Measurements from ENCODE around the gene PAPSS1. TPM values are rescaled to one million over a fixed set of nuclear protein-coding genes. Genes with fewer than 3 reads are reported as not detected.

PAPSS1 gene
- total and polyA plus RNA-seq, 2 donors (not counting 3 experiments of a cell fraction or from before 2014, with no cell fraction given) = 69.6 to 77.2 TPM

DNA sequence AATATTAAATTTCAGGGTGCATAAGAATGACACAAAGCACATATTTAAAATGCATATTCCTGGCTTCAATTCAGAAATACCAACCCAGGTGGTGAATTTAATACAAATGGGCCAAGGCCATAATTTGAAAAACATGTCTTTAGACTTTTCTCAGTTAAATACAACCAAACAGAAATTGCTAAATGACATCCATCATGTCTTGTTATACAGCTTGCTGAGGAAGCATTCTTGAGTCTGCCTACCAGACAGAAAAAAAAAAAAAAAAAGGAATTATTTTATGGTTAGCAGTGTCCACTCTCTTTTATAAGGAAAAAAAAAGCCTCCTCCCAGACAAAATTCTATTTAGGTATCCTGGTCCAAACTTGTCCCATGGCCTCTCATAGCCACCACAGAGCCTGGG lies 119.1 kb downstream of the PAPSS1 start:
- H3K4me2 ChIP-seq (ENCODE audit: insufficient read depth, low read length) = no peak overlapping the region
- POLR2A ChIA-PET = no interaction called here
- BruUV-seq (replicated peaks) = no TSS peak
- FAIRE-seq (no peak), DNase-seq (ENCODE audit: low read depth, low spot score) (no peak)
- H3K4me3 ChIP-seq (replicated peaks in 1 of 3; ENCODE audit: insufficient read depth in 1 of 3, low read depth in 1 of 3, low read length in 3 of 3) = no peak overlapping the region
- no peaks in the 10 kb centered on the region for H3K9me3 ChIP-seq (replicated peaks; ENCODE audit: control insufficient read depth, insufficient read depth, low read length)
- H3K9ac ChIP-seq (replicated peaks; ENCODE audit: extremely low read depth, insufficient read depth, low read length) = no peak overlapping the region
- H3K36me3 ChIP-seq (ENCODE audit: control insufficient read depth in 2 of 2, extremely low read depth in 1 of 2, insufficient read depth in 2 of 2, low read length in 2 of 2) = no peaks in the 10 kb centered on the region
- H3K27me3 ChIP-seq (ENCODE audit: control insufficient read depth in 2 of 2, insufficient read depth in 2 of 2, low read length in 2 of 2) = no peaks in the 10 kb centered on the region
- TF ChIP-seq FOS (IDR thresholded peaks at IDR 0.05; ENCODE audit: borderline replicate concordance, insufficient read depth, low read length) (no peak), POLR2A (IDR thresholded peaks at IDR 0.05; ENCODE audit: low read depth, low read length) (no peak), JUN (IDR thresholded peaks at IDR 0.05; ENCODE audit: borderline replicate concordance, insufficient read depth, insufficient read length, low read depth) (no peak), GATA2 (IDR thresholded peaks at IDR 0.05; ENCODE audit: insufficient read depth, insufficient read length, low read depth, low read length) (no peak), EZH2 (IDR thresholded peaks at IDR 0.05; ENCODE audit: borderline replicate concordance, low read depth, low read length, severe bottlenecking) (no peak), MYC (IDR thresholded peaks at IDR 0.05; ENCODE audit: low read depth, low read length) (no peak), MAX (IDR thresholded peaks at IDR 0.05; ENCODE audit: insufficient read depth, insufficient read length) (no peak), POLR2AphosphoS5 (IDR thresholded peaks at IDR 0.05; ENCODE audit: insufficient read depth, low read depth, low read length) (no peak)
- TF ChIP-seq, protein P1, sequence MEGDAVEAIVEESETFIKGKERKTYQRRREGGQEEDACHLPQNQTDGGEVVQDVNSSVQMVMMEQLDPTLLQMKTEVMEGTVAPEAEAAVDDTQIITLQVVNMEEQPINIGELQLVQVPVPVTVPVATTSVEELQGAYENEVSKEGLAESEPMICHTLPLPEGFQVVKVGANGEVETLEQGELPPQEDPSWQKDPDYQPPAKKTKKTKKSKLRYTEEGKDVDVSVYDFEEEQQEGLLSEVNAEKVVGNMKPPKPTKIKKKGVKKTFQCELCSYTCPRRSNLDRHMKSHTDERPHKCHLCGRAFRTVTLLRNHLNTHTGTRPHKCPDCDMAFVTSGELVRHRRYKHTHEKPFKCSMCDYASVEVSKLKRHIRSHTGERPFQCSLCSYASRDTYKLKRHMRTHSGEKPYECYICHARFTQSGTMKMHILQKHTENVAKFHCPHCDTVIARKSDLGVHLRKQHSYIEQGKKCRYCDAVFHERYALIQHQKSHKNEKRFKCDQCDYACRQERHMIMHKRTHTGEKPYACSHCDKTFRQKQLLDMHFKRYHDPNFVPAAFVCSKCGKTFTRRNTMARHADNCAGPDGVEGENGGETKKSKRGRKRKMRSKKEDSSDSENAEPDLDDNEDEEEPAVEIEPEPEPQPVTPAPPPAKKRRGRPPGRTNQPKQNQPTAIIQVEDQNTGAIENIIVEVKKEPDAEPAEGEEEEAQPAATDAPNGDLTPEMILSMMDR (IDR thresholded peaks at IDR 0.05; ENCODE audit: extremely low read depth in 1 of 2, insufficient read depth in 1 of 2, low read depth in 1 of 2, low read length in 2 of 2) = no peak
- H3K4me1 ChIP-seq (ENCODE audit: control insufficient read depth, extremely low read depth, insufficient read depth, low read length) = no peaks in the 10 kb centered on the region
- CTCF ChIA-PET = interaction anchor here (0.6 to 1.3 kb wide), 3 partner anchors 13 to 543 kb away, joined by 3 to 4 read pairs (median 4); no protein-coding TSS in a partner anchor
- intact Hi-C loops (cut with micrococcal nuclease) = no loop called here
- no peak overlapping the region for H2AFZ ChIP-seq (ENCODE audit: low read depth, low read length)
- H3K9me1 ChIP-seq (replicated peaks; ENCODE audit: control insufficient read depth, extremely low read depth, insufficient read depth, low read length) = no peaks in the 10 kb centered on the region
- H4K20me1 ChIP-seq (replicated peaks; ENCODE audit: control insufficient read depth, extremely low read depth, insufficient read depth, low read length) = no peaks in the 10 kb centered on the region
- no peak overlapping the region for H3K27ac ChIP-seq (ENCODE audit: insufficient read depth, low read depth, low read length)
- dilution Hi-C loops (cut with MboI; ENCODE audit: extremely low pct_ligation_motif_present, low sequenced_read_pairs) = no loop called here
- H3K79me2 ChIP-seq (ENCODE audit: control insufficient read depth, insufficient read depth, low read length) = no peaks in the 10 kb centered on the region
